RPMI8226 (cell line): ENCODE data around the gene PSMF1.
A peak's percentile ranks its signal among the peaks of the same experiment; 100 is the strongest.

Experiments
- DNase-seq: peaks from one replicate; pipeline ENCODE4 v3.0.0-alpha.2; 2015

PSMF1 gene

GRCh38 chr20:1118336-1119127 lies at the start of gene PSMF1:
Gene PSMF1 (plus strand): TSS chr20:1118602. CDS start chr20:1118774, 172 bp downstream.
- DNase-seq: peak; percentile 97

GRCh38 chr20:1072258-1072657 lies 46.1 kb upstream of the PSMF1 start:
- no peak for DNase-seq

- no peak for DNase-seq
Observed at GRCh38 chr20:1075616-1076015, 42.8 kb upstream of the PSMF1 start.

- no peak for DNase-seq
Observed at GRCh38 chr20:1081891-1082290, 36.5 kb upstream of the PSMF1 start.

GRCh38 chr20:1083431-1084080 lies 34.8 kb upstream of the PSMF1 start:
- no peak for DNase-seq

GRCh38 chr20:1085492-1086276 lies 32.7 kb upstream of the PSMF1 start:
- DNase-seq: no peak

GRCh38 chr20:1086277-1087213 lies 31.9 kb upstream of the PSMF1 start:
- DNase-seq: no peak

- DNase-seq: no peak
Observed at GRCh38 chr20:1087311-1087905, 31.0 kb upstream of the PSMF1 start.

GRCh38 chr20:1094751-1095150 lies 23.7 kb upstream of the PSMF1 start:
- DNase-seq: no peak

GRCh38 chr20:1101533-1101932 lies 16.9 kb upstream of the PSMF1 start:
- DNase-seq: no peak

- no peak for DNase-seq
Observed at GRCh38 chr20:1102016-1102415, 16.4 kb upstream of the PSMF1 start.

- no peak for DNase-seq
Observed at GRCh38 chr20:1103751-1104150, 14.7 kb upstream of the PSMF1 start.

- DNase-seq: no peak
Observed at GRCh38 chr20:1105599-1106194, 12.7 kb upstream of the PSMF1 start.

GRCh38 chr20:1107176-1107575 lies 11.2 kb upstream of the PSMF1 start:
- DNase-seq: no peak

GRCh38 chr20:1108437-1108920 lies 9.9 kb upstream of the PSMF1 start:
- peak; percentile 52 for DNase-seq

GRCh38 chr20:1112908-1113307 lies 5.5 kb upstream of the PSMF1 start:
- DNase-seq: no peak

GRCh38 chr20:1118004-1118335 lies 432 bp upstream of the PSMF1 start:
- DNase-seq: no peak

GRCh38 chr20:1119128-1119505 lies 715 bp downstream of the PSMF1 start:
- DNase-seq: peak; percentile 11

- DNase-seq: no peak
Observed at GRCh38 chr20:1119524-1119923, 1.1 kb downstream of the PSMF1 start.

GRCh38 chr20:1121429-1121828 lies 3.0 kb downstream of the PSMF1 start:
- no peak for DNase-seq
